ENCODE measurements around the gene TMOD1.

Gene TMOD1

DNA sequence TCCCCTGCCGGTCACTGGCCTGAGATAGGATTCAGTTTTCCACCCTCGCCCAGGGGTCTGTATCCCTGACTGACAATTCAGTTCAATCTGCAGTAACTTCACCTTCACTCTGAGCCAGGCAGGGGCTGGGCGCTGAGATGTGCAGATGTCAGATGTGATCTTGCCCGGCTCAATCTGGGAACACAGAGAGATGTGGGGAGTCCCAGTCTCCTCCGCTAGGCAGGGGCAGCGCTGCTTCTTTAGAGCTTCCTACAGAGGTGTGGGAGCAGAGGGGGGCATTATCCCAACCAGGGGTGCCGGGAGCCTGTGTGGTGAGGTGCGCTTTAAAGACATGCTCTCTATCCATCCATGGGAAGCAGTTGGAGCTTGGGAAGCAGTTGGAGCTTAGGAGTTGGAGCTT, 14.6 kb downstream of the TMOD1 start:
- Histone ChIP-seq H3K9me3 (no peaks in the 10 kb centered on the region), H3K4me3 (ENCODE audit: low read depth, low read length) (no peak overlapping the region), H3K36me3 (peaks cover 91% of the 10 kb centered on the region), H3K4me1 (peaks cover 44% of the 10 kb centered on the region), H3K27me3 (no peaks in the 10 kb centered on the region)
- TF ChIP-seq, protein P1, sequence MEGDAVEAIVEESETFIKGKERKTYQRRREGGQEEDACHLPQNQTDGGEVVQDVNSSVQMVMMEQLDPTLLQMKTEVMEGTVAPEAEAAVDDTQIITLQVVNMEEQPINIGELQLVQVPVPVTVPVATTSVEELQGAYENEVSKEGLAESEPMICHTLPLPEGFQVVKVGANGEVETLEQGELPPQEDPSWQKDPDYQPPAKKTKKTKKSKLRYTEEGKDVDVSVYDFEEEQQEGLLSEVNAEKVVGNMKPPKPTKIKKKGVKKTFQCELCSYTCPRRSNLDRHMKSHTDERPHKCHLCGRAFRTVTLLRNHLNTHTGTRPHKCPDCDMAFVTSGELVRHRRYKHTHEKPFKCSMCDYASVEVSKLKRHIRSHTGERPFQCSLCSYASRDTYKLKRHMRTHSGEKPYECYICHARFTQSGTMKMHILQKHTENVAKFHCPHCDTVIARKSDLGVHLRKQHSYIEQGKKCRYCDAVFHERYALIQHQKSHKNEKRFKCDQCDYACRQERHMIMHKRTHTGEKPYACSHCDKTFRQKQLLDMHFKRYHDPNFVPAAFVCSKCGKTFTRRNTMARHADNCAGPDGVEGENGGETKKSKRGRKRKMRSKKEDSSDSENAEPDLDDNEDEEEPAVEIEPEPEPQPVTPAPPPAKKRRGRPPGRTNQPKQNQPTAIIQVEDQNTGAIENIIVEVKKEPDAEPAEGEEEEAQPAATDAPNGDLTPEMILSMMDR (IDR thresholded peaks at IDR 0.05; ENCODE audit: low read depth, low read length), result no peak
- no peak for DNase-seq

DNA sequence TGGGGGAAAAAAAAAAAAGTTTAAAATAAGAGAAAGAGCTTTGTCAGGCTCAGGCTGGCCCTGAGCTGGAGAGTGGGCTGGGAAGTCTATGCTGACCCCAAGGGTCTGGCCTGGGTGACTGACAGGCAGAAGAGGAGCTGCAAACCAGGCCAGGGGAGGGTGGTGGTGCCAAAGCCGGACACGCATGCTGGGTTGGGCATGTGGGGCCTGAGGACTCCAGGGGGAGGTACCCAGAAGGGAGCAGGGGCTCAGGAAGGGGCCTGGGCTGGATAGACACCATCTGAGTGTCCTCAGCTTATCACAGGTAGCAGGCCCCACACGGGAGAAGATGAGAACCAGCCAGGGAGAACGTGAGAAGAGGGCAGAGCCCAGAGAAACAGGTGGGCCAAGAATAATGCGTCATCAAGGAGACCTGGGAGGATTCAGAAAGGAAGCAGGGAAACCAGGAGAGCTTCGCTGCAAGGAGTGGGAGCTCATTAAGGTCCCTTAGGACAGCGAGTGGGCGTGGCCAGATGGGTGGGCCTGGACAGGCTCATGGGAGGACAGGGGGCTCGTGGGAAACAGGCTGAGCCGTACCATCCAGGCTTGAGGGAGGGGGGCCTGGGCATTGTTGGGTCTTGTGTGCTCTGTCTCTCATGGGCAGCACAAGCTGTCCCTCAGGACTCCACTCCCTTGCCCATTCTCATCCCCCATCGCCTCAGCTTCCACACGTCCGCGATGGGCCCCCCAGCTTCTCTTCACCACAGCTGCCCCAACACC, 16.0 kb downstream of the TMOD1 start:
- DNase-seq, result peak; percentile 69
- Histone ChIP-seq H3K4me1 (peaks cover 48% of the 10 kb centered on the region), H3K4me3 (ENCODE audit: low read depth, low read length) (no peak overlapping the region), H3K27me3 (no peaks in the 10 kb centered on the region), H3K36me3 (peaks cover 92% of the 10 kb centered on the region), H3K9me3 (no peaks in the 10 kb centered on the region)
- TF ChIP-seq, protein P1 (IDR thresholded peaks at IDR 0.05; ENCODE audit: low read depth, low read length), result no peak

DNA sequence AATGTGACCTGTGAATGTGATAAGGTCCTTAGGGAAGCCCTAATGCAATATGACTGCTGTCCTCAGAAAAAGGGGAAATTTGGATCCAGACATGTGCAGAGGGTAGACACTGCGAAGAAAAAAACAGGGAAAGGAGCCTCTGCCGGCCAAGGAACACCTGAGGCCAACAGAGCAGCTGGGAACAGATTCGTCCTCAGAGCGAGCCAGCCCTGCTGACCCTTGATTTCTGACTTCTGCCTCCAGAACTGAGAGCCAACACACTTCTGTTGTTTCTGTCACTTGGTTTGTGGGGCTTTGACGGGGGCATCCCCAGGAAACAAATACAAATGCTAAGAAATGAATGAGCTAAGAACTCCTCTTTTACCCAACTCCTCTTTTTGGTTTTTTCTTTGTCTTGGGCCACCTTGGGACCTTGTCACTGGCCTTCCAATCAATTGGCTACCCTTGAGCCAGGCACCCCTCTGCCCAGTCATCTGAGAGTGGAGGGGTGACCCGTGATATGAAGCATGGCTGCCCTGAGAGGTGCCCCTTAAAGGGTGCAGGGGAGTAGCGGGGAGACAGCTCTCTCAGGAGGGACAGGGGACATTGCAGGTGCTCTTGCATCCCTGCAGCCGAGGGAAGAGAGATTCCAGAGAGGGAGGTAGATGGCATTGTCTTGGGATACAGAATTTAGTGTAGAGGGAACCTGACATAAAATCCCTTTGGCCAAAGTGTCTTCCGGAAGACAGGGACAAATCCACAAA, 16.9 kb downstream of the TMOD1 start:
- H3K27me3 ChIP-seq, result no peaks in the 10 kb centered on the region
- TF ChIP-seq, protein P1 (IDR thresholded peaks at IDR 0.05; ENCODE audit: low read depth, low read length), result no peak
- H3K4me1 ChIP-seq, result peaks cover 44% of the 10 kb centered on the region
- no peaks in the 10 kb centered on the region for H3K9me3 ChIP-seq
- H3K4me3 ChIP-seq (ENCODE audit: low read depth, low read length), result no peak overlapping the region
- H3K36me3 ChIP-seq, result peaks cover 93% of the 10 kb centered on the region
- no peak for DNase-seq

- Histone ChIP-seq H3K4me3 (ENCODE audit: low read depth, low read length) (no peak overlapping the region), H3K9me3 (no peaks in the 10 kb centered on the region), H3K27me3 (no peaks in the 10 kb centered on the region), H3K36me3 (peaks cover 92% of the 10 kb centered on the region), H3K4me1 (peaks cover 45% of the 10 kb centered on the region)
- no peak for DNase-seq
- TF ChIP-seq, protein P1 (IDR thresholded peaks at IDR 0.05; ENCODE audit: low read depth, low read length), result no peak
Measured at GRCh38 chr9:97518909-97519307, 17.4 kb downstream of the TMOD1 start.

DNA sequence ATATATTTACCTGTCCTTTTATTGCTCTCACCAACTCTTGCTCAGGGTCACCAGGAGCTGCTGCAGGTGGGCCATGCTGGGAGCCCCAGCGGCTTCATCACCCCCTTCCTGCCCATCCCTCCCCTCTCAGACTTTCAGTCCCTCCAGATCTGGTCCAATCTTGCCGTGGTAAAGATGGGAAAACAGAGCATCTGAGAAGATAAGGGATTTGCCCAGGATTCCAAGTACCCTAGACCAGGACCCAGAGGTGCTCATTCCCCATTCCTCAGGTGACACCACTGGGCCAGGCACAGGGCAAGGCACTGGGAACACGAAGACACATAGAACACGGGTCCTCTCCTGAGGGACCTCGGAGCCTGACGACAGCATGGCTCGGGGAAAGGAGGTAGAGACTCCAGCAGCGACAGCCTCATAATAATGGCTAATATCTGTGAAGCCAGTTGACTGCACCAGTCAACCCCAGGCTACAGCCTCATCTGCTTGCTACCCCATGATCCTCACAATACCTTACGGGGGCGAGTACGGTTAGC, 18.0 kb downstream of the TMOD1 start:
- Histone ChIP-seq H3K27me3 (no peaks in the 10 kb centered on the region), H3K9me3 (no peaks in the 10 kb centered on the region), H3K4me1 (peaks cover 49% of the 10 kb centered on the region), H3K4me3 (ENCODE audit: low read depth, low read length) (no peak overlapping the region), H3K36me3 (peaks cover 95% of the 10 kb centered on the region)
- DNase-seq, result no peak
- TF ChIP-seq, protein P1 (IDR thresholded peaks at IDR 0.05; ENCODE audit: low read depth, low read length), result no peak
